Activated naive CD4-positive, alpha-beta T cell treated with Interleukin-2 at 50 U/mL for 16 hours (primary cell): ENCODE results near the gene NAA38.
"Not testable (repeated sequence)": the region's sequence is repeated elsewhere in the genome, so short reads cannot be mapped to it uniquely, and the experiment has no call there.

Experiments
- DNase-seq: peaks from one replicate; pipeline ENCODE4 v3.0.0-alpha.2; 2020

Gene NAA38

DNA sequence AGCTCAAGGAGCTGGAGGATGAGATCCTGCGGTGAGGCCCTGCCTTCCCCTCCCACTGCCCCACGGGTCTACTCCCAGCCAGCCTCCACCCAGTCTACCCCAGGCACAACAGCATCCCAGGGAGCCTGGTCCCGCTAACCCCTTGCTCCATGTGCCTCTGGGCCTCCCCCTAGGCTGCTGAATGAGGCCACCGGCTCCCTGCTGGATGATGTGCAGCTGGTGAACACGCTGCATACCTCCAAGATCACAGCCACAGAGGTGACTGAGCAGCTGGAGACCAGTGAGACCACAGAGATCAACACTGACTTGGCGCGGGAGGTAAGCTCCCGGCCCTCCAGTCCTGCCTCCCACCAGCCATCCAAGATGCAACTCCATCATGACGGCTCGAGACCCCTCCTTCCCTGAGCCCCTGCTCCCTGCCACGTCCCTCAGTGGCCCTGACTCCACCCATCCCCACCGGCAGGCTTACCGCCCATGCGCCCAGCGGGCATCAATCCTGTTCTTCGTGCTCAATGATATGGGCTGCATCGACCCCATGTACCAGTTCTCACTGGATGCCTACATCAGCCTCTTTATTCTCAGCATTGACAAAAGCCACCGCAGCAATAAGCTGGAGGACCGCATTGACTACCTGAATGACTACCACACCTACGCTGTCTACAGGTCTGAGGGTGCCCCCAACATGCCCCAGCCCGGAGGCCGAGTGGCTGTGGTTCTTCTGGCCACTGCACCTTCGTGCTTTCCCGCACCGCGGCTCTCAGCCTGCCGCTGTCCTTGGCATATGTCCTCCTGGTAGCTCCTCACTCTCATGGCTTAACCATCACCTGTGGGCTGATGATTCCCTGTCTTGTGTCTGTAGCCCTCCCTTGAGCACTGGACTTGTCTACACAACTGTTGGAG, 38.4 kb downstream of the NAA38 start:
- DNase-seq = no peak

DNA sequence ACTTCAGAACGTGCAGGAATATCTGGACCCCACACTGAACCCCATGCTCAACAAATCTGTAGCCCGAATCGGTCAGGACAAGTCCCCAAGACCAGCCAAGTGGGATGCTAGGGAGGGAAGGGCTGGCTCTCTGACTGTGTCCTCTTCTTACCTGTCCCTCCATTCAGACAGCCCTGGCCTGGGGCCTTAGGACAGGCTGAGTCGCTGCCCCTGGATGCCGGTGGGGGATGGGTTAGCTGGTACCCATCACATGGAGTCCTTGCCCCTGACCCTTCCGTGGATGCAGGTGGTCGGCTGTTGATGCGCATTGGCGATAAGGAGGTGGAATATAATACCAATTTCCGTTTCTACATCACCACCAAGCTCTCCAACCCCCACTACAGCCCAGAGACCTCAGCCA, 39.3 kb downstream of the NAA38 start:
- no peak for DNase-seq

DNA sequence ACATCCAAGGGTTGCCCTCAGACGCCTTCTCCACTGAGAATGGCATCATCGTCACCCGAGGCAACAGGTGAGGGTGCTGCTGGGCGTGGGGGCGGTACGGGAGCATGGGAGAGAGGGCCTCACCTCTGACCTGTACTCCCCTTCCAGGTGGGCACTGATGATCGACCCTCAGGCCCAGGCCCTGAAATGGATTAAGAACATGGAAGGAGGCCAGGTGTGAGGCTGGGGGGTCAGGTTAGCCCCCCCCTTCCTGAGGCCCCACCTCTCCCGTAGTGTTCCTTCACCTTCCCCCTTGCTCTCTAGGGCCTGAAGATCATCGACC, 39.8 kb downstream of the NAA38 start:
- no peak for DNase-seq

DNA sequence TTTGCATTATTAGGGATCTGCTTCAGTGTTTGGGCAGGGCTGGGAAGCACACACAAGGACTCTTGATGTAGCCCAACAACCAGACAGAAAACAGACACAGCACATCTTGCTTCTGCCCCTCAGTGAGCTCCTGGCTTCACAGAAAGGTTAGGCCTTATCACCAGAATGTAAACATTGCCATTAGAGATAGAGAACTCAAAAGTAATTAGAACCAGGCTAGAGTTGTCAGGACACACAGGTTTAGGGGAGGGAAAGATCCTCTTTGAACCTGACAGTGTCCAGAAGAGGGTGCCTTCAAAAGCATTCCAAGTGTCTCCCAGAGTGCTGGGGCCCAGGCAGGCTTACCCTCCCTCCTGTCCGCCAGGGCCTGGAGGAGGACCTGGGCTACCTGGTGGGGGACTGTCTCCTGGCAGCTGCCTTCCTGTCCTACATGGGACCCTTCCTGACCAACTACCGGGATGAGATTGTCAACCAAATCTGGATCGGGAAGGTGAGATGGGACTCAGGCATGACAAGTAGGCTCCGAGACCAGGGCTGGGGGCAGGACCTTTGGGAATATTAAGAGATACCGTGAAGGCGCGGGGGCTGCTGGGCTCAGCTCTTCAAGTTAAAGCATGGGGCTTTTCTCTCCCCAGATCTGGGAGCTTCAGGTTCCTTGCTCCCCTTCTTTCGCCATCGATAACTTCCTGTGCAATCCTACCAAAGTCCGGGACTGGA, 40.3 kb downstream of the NAA38 start:
- no peak for DNase-seq

DNA sequence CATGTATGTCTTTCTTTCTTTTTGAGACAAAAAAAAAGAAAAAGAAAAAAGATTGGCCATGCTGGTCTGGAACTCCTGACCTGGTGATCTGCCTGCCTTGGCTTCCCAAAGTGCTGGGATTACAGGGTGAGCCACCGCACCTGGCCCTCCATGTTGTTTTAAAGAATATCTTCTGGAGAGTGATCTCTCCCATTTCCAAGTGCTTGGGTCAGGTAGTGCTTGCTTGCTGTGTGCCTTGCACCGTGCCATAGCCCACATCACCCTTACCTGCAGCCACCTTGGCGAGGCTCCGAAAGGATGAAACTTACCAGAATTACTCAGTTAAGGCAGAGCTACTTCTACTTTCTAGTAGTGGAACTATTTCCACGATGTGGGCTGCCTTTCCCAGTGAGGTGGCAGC, 42.4 kb downstream of the NAA38 start:
- no peak for DNase-seq

DNA sequence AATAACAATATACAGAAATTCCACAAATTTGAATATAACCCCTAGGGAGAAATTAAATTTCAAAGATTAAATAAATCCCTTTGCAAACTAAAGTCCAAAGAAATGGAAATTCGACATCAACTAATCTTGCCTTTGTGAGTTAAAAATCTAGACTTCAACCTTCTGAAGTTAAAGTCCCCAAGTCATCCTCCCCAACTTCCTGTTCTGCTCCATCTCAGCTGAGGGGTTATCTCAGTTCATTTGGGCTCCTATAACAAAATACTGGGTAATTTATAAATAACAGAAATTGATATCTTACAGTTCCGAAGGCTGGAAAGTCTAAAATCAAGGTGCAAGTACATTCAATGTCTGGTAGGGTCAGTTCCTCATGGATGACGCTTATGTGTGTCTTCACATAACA, 46.1 kb downstream of the NAA38 start:
- no peak for DNase-seq

DNA sequence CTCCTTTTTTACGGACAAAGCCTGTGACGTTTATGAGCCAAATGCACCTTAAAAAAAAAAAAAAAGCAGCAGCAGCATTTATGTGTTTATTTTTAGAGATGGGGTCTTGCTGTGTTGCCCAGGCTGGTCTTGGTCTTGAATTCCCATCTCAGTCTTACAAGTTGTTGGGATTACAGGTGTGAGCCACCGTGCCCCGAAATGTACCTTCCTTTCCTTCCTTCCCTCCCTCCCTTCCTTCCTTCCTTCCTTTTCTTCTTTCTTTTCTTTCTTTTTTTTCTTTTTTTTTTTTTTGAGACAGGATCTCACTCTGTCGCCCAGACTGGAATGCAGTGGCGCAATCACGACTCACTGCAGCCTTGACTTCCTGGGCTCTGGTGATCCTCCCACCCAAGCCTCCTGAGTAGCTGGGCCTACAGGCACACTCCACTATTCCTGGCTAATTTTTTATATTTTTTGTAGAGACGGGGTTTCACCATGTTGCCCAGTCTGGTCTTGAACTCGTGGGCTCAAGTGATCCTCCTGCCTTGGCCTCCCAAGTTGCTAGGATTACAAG, 47.5 kb downstream of the NAA38 start:
- DNase-seq = not testable (repeated sequence)

DNA sequence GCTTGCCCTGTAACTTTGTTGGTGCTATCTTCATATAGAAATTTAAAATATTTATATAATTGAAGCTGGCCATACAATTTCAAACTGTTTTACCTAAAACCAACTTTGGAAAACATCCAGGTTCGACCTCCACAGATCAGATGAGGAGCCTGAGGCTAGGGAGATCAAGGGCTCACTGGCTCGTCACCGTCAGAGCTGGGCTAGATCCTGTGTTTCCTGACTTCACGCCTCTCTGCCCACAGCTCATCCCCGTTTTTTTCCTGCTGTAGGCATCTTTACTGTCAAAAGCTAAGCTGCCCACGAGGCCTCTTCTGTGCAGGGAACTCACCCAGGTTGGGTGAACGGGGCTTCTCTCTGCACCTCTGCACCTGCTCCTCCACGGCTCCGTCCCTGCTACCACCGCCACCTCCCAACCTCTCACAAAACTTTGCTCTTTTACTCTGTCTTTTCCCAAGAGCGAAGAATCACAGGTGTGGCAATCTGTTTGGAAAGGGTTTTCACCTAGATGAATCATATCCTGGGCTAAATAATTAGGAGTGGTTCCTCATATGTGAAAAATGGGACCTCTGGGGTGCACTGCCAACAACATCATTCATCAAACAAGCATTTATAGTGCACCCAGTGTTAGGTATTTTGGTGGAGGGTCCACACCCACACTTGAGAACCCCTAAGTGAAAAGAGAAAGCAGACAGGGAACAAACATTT, 48.1 kb downstream of the NAA38 start:
- no peak for DNase-seq

DNA sequence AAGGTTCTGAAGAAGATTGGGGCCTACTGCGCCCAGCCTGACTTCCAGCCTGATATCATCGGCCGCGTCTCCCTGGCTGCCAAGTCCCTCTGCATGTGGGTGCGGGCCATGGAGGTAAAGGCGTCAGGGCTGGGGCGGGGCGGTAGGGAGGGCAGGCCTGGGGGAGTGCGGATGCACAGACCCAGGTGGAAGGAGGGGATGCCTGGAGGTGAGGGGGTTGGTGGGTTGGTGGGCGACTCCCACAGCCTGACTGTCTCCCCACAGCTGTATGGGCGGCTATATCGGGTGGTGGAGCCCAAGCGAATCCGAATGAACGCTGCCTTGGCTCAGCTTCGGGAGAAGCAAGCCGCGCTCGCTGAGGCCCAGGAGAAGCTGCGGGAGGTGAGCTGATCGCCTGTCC, 50.2 kb downstream of the NAA38 start:
- DNase-seq = no peak
